NCI-H526 treated with DMSO at 0.1 percent for 48 hours (cell line): ENCODE measurements around the gene RND1.

Experiments used
- DNase-seq: peaks from one replicate; lab custom pipeline; 2025; lab: John Stamatoyannopoulos, UW

The RND1 gene

DNA sequence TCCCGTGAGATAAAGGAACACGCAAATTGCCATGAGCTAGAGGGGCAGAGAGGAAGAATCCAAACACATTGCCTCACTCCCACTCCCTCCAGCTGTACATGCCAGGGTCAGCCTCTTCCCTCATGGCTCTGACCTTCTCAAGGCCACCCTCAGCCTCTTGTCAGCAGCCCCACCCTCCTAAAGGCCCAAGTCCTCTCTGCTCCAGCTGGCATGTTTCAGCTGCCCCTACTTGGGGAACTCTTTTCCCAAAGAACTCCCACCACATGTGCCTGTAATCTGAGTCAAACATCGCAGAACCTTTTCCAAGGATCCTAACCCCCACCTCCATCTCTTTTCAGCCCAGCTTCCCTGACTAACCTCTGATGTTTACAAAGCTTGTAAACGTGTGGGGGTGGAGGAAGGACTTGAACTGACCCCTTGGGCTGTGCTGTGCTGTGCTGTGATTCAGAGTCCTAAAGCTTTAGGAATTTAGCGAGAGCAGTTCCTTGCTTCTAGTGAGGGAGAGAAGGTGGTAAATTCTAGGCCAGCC is 54.7 kb downstream of the RND1 start:
- DNase-seq = no peak

DNA sequence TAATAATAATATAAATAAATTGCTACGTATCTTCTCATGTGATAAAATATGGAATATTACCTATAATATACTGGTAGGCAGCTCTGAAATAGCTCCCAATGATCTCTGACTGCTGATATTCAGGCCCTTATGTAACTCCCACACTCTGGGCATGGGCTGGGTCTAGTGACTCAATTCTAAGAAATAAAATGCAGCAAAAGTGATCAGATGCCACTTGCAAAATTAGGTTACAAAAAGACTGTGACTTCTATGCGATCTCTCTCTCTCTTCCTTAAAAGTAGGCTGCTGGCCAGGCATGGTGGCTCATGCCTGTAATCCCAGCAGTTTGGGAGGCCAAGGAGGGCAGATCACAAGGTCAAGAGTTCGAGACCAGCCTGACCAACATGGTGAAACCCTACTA is 57.7 kb downstream of the RND1 start:
- DNase-seq = no peak
